HepG2 (cell line): ENCODE results near the gene ZNFX1. TPM values are rescaled to one million over a fixed set of nuclear protein-coding genes. Genes with fewer than 3 reads are reported as not detected.

Experiments used
- EHMT2 ChIP-seq: fragments of 200-600 bp; sonication (generic); IDR thresholded peaks from 2 replicates; pipeline ENCODE4 v1.7.0; 2017; ENCODE audit warnings: antibody characterized with exemption, low read depth, low read length, borderline replicate concordance
- GABPB1 ChIP-seq: IDR thresholded peaks from 2 replicates; pipeline ENCODE4 v1.6.1; 2016; ENCODE audit warnings: mild to moderate bottlenecking, missing genetic modification reagents, moderate library complexity, missing compliant biosample characterization
- ISX ChIP-seq: sonication (generic); formaldehyde crosslinking; conservative IDR thresholded peaks from 2 replicates; pipeline ENCODE4 v1.5.0; 2020; ENCODE audit warnings: missing genetic modification reagents
- NR2F2 ChIP-seq: IDR thresholded peaks from 2 replicates; pipeline ENCODE4 v1.6.1; 2012; ENCODE audit warnings: low read depth, inconsistent platforms, borderline replicate concordance
- SRSF9 ChIP-seq: fragments of 200-400 bp; formaldehyde crosslinking; IDR thresholded peaks from 2 replicates; pipeline ENCODE4 v1.6.1; 2018; ENCODE audit warnings: borderline replicate concordance, mild to moderate bottlenecking, low read depth, low read length; ENCODE audit not compliant: insufficient read depth, poor library complexity, severe bottlenecking
- ZNF17 ChIP-seq: sonication (generic); formaldehyde crosslinking; IDR thresholded peaks from 2 replicates; pipeline ENCODE4 v1.5.0; 2020; ENCODE audit warnings: mild to moderate bottlenecking, missing genetic modification reagents
- ZNF274 ChIP-seq: sonication (generic); formaldehyde crosslinking; IDR thresholded peaks from 2 replicates; pipeline ENCODE4 v1.5.1; 2020; ENCODE audit warnings: mild to moderate bottlenecking, missing genetic modification reagents
- ZNF484 ChIP-seq: sonication (generic); formaldehyde crosslinking; IDR thresholded peaks from 2 replicates; pipeline ENCODE4 v1.5.1; 2020; ENCODE audit warnings: mild to moderate bottlenecking, low read depth, missing genetic modification reagents, borderline replicate concordance
- ZNF549 ChIP-seq: sonication (generic); formaldehyde crosslinking; IDR thresholded peaks from 2 replicates; pipeline ENCODE4 v1.5.0; 2020; ENCODE audit warnings: missing genetic modification reagents
- ZNF598 ChIP-seq: sonication (generic); formaldehyde crosslinking; IDR thresholded peaks from 2 replicates; pipeline ENCODE4 v1.5.1; 2020; ENCODE audit warnings: mild to moderate bottlenecking, missing genetic modification reagents, borderline replicate concordance
- ZNF724P ChIP-seq: sonication (generic); formaldehyde crosslinking; IDR thresholded peaks from 2 replicates; pipeline ENCODE4 v1.8.0; 2022; ENCODE audit warnings: missing genetic modification reagents, borderline replicate concordance
- ZNF749 ChIP-seq: sonication (generic); formaldehyde crosslinking; IDR thresholded peaks from 2 replicates; pipeline ENCODE4 v1.8.0; 2022; ENCODE audit warnings: mild to moderate bottlenecking, missing genetic modification reagents, moderate library complexity, borderline replicate concordance
- ZNF776 ChIP-seq: sonication (generic); formaldehyde crosslinking; IDR thresholded peaks from 2 replicates; pipeline ENCODE4 v1.4.0; 2020; ENCODE audit warnings: mild to moderate bottlenecking, missing genetic modification reagents
- ZSCAN21 ChIP-seq: sonication (generic); formaldehyde crosslinking; IDR thresholded peaks from 2 replicates; pipeline ENCODE4 v1.8.0; 2022; ENCODE audit warnings: mild to moderate bottlenecking, missing genetic modification reagents, moderate library complexity, borderline replicate concordance
- ZSCAN31 ChIP-seq: sonication (generic); formaldehyde crosslinking; IDR thresholded peaks from 2 replicates; pipeline ENCODE4 v1.5.0; 2020; ENCODE audit warnings: low read depth, mild to moderate bottlenecking, missing genetic modification reagents
- polyA plus RNA-seq, 8 experiments: library from polyadenylated mRNA; depleted of rRNA in 3 of 8; stranded (reverse) in 7 of 8; unstranded in 1 of 8; fragments of >200 nt; fragmentation: Illumina TruSeq in 4 of 8; extraction: Trizol in 4 of 8; gene quantifications; 2 replicates each; pipeline versions ENCODE4 v1.2.1 to v1.2.3, GENCODE V29; 2011 to 2016; ENCODE audit warnings: low read depth in 4 of 8, missing spikeins in 1 of 8, mixed read lengths in 1 of 8; ENCODE audit not compliant: insufficient read depth in 1 of 8
- total RNA-seq, 5 experiments: library from RNA; depleted of rRNA; stranded (reverse); fragments of >200 nt; fragmentation: Illumina TruSeq; extraction: Trizol; gene quantifications; 2 replicates each; pipeline ENCODE4 v1.2.3, GENCODE V29; 2016; ENCODE audit warnings: low read depth in 1 of 5
- TF ChIP-seq, protein P1 (sequence below): sonication (generic); formaldehyde crosslinking; IDR thresholded peaks from 2 replicates; pipeline ENCODE4 v1.8.1; 2023; ENCODE audit warnings: mild to moderate bottlenecking, missing genetic modification reagents
- TF ChIP-seq, protein P2 (sequence below): sonication (generic); formaldehyde crosslinking; IDR thresholded peaks from 2 replicates; pipeline ENCODE4 v1.5.0; 2020; ENCODE audit warnings: missing genetic modification reagents
- TF ChIP-seq, protein P3 (sequence below): sonication (generic); formaldehyde crosslinking; IDR thresholded peaks from 2 replicates; pipeline ENCODE4 v1.4.0; 2020; ENCODE audit warnings: mild to moderate bottlenecking, missing genetic modification reagents
- TF ChIP-seq, protein P4 (sequence below): IDR thresholded peaks from 2 replicates; pipeline ENCODE4 v1.6.1; 2018; ENCODE audit warnings: missing genetic modification reagents
- TF ChIP-seq, protein P5 (sequence below): IDR thresholded peaks from 2 replicates; pipeline ENCODE4 v1.6.1; 2016; ENCODE audit warnings: missing biosample characterization, missing genetic modification reagents, low read depth
- TF ChIP-seq, protein P6 (sequence below): sonication (generic); formaldehyde crosslinking; IDR thresholded peaks from 2 replicates; pipeline ENCODE4; 2020; ENCODE audit warnings: missing genetic modification reagents, mild to moderate bottlenecking, borderline replicate concordance

The ZNFX1 gene
- total and polyA plus RNA-seq, 2 of the 13 experiments (the other 11 are each of a cell fraction or from before 2014, with no cell fraction given) = 2.9 to 11.1 TPM

DNA sequence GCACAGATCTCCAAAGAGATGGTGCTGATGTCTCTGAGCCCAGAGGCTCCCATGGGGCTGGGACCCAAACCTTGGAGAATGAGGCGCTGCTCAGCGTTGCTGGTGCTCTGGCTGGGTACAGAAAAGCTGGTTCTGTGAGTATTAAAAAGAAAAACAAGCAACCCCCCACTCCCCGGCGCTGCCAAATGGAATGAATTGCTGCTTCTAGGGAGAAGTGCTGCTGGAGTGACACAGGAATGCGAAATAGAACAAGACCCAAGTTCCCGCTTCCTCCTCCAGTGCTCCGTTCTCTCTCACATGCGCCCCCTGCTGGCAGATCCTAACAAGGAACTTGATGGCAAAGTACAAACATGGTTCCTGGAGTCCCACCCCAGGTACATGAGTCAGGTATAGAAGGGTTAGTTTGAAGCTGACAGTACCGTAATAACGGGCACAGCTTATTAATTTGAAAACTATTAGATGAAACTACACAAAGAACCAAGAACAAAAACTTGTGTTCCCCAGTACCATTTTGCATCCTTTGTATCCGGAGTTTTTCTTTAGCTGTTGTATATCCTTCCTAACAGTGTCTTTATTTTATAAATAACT lies 60.8 kb downstream of the ZNFX1 start (continued):
- TF ChIP-seq ZNF776 (CRISPR knock-in tag) (no peak), EHMT2 (no peak), ZSCAN21 (CRISPR knock-in tag) (no peak), ZNF274 (CRISPR knock-in tag) (no peak), NR2F2 (no peak), ZNF724P (CRISPR knock-in tag) (0 out of 2 replicates have a peak, but pooled peaks have one; percentile 45), SRSF9 (no peak), ZNF749 (no peak), GABPB1 (CRISPR knock-in tag) (peak; percentile 41; the same call in 1 of the 2 replicates), ZNF598 (CRISPR knock-in tag) (no peak), ZNF549 (CRISPR knock-in tag) (no peak), ZSCAN31 (peak; percentile 29; the same call in 1 of the 2 replicates), ZNF484 (CRISPR knock-in tag) (no peak), ISX (no peak), ZNF17 (CRISPR knock-in tag) (no peak)
- TF ChIP-seq, protein P1, sequence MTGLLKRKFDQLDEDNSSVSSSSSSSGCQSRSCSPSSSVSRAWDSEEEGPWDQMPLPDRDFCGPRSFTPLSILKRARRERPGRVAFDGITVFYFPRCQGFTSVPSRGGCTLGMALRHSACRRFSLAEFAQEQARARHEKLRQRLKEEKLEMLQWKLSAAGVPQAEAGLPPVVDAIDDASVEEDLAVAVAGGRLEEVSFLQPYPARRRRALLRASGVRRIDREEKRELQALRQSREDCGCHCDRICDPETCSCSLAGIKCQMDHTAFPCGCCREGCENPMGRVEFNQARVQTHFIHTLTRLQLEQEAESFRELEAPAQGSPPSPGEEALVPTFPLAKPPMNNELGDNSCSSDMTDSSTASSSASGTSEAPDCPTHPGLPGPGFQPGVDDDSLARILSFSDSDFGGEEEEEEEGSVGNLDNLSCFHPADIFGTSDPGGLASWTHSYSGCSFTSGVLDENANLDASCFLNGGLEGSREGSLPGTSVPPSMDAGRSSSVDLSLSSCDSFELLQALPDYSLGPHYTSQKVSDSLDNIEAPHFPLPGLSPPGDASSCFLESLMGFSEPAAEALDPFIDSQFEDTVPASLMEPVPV (CRISPR knock-in tag) = no peak
- TF ChIP-seq, protein P2, sequence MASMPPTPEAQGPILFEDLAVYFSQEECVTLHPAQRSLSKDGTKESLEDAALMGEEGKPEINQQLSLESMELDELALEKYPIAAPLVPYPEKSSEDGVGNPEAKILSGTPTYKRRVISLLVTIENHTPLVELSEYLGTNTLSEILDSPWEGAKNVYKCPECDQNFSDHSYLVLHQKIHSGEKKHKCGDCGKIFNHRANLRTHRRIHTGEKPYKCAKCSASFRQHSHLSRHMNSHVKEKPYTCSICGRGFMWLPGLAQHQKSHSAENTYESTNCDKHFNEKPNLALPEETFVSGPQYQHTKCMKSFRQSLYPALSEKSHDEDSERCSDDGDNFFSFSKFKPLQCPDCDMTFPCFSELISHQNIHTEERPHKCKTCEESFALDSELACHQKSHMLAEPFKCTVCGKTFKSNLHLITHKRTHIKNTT (CRISPR knock-in tag) = no peak
- TF ChIP-seq, protein P3, sequence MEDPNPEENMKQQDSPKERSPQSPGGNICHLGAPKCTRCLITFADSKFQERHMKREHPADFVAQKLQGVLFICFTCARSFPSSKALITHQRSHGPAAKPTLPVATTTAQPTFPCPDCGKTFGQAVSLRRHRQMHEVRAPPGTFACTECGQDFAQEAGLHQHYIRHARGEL (CRISPR knock-in tag) = no peak
- TF ChIP-seq, protein P4, sequence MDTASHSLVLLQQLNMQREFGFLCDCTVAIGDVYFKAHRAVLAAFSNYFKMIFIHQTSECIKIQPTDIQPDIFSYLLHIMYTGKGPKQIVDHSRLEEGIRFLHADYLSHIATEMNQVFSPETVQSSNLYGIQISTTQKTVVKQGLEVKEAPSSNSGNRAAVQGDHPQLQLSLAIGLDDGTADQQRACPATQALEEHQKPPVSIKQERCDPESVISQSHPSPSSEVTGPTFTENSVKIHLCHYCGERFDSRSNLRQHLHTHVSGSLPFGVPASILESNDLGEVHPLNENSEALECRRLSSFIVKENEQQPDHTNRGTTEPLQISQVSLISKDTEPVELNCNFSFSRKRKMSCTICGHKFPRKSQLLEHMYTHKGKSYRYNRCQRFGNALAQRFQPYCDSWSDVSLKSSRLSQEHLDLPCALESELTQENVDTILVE (CRISPR knock-in tag) = peak; percentile 81; the same call in 1 of the 2 replicates
- TF ChIP-seq, protein P5, sequence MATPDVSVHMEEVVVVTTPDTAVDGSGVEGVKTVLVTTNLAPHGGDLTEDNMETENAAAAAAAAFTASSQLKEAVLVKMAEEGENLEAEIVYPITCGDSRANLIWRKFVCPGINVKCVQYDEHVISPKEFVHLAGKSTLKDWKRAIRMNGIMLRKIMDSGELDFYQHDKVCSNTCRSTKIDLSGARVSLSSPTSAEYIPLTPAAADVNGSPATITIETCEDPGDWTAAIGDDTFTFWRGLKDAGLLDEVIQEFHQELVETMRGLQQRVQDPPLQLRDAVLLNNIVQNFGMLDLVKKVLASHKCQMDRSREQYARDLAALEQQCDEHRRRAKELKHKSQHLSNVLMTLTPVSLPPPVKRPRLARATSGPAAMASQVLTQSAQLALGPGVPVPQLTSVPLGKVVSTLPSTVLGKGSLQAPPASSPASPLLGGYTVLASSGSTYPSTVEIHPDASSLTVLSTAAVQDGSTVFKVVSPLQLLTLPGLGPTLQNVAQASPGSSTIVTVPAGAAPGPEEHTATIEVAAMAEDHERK (CRISPR knock-in tag) = no peak
- TF ChIP-seq, protein P6, sequence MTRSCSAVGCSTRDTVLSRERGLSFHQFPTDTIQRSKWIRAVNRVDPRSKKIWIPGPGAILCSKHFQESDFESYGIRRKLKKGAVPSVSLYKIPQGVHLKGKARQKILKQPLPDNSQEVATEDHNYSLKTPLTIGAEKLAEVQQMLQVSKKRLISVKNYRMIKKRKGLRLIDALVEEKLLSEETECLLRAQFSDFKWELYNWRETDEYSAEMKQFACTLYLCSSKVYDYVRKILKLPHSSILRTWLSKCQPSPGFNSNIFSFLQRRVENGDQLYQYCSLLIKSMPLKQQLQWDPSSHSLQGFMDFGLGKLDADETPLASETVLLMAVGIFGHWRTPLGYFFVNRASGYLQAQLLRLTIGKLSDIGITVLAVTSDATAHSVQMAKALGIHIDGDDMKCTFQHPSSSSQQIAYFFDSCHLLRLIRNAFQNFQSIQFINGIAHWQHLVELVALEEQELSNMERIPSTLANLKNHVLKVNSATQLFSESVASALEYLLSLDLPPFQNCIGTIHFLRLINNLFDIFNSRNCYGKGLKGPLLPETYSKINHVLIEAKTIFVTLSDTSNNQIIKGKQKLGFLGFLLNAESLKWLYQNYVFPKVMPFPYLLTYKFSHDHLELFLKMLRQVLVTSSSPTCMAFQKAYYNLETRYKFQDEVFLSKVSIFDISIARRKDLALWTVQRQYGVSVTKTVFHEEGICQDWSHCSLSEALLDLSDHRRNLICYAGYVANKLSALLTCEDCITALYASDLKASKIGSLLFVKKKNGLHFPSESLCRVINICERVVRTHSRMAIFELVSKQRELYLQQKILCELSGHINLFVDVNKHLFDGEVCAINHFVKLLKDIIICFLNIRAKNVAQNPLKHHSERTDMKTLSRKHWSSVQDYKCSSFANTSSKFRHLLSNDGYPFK = no peak
